T1000 (cell line): Measurements from ENCODE around the gene CROCC2.

Experiments used
- DNase-seq: peaks from one replicate; lab custom pipeline; 2025; ENCODE audit warnings: mixed read lengths; lab: John Stamatoyannopoulos, UW

The CROCC2 gene

DNA sequence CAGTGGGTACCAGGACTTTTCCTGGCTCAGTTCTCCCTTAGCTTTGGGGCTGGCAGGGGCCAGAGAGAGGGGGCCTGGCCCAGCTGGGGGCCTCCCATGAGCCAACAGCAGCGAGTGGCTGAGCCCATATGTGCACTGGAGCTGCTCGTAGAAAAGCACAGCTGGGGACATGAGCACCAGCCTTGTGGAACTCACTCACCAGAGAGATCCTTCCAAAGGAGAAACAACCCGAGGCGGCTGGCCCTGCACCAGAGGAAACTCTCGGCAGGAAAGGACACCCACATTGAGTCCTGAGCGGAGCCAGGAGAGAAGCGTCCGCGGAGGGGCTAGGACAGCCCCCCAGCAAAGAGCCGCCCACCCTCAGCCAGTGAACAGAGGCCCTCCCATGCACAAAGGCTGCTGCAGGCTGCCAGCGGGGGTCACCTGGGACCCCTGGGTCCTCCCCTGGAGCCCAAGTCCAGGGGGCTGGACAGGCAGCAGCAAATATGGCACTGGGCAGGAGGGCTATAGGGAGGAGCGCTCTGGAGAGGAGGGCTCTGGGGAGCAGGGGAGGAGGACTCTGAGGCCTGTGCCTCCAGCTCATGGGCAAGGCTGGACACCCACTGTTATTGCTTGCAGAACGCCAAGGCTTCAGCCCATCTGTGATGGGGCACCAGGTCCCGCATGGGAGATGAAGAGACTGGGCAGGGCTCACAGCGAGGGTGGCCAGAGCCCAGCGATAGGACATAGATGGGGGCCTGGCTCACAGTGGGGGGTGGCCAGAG, 50.2 kb downstream of the CROCC2 start:
- no peak for DNase-seq

DNA sequence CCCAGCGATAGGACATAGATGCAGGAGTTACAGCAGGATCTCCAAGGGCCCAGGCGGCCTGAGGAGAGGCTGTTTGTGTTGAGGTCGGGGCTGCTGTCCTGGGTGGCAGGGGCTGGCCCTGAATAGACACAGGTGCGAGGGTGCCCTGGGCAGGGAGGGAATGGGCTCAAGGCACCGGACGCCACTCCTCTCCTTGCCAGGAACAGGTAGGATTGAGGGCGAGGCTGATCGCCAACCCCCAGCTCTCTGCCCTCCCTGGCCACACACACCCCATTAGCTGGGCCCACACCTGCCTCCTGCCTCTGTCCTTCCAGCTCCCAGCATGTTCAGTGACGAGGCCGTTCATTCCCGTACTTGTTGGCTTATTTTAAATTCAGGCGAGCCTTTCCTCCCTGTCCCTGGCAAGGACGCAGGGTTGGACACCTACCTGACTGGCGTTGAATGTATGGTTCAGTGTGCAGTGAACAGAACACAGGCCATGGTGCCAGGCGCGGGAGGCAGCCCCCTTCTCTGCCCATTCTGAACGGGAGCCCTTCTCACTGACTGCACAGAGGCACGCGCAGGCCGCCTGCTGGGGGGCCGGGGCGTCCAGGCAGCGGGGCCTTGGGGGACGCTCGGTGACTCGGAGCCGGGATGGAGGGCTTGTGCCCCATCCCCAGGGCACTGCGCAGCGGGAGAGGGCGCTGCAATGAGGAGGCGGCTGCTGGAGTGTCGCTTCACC, 51.0 kb downstream of the CROCC2 start:
- no peak for DNase-seq

DNA sequence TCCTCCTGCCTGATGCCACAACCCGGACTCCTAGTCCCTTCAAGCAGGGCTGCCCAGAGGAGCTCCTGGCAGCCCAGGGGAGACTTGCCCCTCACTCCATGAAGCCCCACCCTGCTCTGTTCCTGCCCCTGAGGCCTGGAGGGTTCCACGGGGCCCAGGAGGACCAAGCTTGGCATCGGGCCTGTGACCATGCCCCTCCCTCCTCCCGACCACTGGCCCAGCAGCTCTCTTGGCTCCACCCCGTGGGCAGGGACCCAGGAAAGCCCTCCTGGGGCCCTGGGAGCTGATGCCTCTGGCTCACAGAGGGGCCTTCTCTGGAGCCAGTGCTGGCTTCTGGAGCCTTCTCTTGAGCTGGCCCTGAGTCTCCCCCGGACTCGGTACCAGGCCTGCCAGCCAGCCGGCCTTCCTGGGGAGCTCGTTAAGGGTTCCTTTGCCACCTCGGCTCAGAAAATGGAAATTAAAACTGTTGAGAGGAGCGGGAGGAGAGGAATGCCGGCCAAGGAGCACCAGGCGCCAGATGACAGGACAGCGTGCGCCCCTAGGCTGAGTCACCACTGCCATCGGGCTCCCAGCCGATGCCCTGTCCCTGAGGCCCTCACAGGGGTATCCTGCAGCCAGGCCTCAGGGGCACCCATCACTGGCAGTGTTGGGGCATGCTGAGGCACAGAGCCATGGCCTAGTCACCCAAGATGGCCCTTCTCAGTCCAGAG, 51.7 kb downstream of the CROCC2 start:
- no peak for DNase-seq

DNA sequence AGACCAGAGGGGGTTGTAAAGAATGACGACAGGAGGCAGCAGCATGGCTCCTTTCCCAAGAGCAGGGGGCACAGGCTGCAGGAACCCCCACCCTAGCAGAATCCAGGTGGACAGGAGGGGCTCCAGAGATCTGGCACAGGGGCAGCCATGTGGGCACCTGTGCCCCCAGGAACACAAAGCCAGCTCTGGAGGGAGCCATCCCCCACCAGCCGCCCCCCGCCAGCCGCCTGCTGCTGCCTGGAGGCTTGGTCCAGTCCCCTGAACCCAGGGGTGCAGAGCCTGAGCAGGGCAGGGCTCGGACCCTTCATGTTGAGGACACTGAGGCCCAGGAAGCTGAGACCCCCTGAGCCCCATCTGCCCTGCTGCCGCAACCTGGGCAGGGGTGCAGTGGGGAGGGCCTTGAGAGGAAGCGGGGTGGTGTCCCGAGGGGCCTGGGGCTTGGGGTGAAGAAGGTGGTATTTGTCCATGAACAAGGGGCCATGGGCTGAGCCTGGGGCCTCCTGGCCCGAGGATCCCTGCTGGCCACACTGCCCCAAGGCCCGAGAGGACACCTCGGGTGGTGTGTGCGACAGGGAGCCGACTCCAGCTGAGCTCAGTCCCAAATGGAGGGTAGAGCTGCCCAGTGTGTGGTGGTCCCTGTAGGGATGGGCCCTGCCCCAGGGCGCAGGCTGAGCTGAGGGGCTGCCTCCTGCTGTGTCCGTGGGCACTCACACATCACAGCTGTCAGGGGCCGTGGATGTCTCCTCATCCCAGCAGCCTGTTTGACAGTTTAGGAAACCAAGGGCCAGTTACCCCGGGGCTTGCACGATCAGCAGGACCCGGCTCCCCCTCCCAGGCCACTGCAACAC, 52.5 kb downstream of the CROCC2 start:
- DNase-seq, result no peak

DNA sequence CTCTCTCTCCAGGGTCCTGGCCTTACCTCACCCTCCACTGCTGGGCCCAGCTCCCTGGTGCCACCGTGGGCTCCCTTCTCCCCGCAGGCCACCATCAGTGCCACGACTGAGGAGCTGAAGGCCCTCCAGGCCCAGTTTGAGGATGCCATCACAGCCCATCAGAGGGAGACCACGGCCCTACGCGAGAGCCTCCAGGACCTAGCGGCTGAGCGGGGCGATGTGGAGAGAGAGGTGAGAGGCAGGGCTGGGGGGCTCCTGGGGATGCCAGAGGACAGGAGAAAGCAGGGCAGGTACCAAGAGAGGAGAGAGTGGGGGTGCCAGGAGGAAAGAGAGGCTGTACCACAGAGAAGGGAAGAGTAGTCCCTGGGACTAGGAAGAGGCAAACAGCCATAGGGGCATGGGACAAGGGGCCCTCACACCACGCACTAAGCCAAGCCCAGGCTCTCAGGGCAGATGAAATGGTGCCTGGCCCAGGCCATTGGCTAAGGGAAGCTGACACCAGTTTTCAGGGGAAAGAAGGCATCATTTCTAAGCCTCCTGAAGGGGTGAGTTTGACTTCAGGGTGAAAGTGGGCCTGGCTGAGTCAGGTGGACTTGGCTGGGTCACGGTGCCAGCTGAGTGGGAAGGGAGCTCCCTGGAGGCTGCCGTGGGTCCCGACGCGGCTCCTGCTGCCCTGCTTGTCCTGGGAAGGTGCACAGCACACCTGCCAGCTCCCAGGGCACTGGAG, 53.2 kb downstream of the CROCC2 start:
- no peak for DNase-seq

DNA sequence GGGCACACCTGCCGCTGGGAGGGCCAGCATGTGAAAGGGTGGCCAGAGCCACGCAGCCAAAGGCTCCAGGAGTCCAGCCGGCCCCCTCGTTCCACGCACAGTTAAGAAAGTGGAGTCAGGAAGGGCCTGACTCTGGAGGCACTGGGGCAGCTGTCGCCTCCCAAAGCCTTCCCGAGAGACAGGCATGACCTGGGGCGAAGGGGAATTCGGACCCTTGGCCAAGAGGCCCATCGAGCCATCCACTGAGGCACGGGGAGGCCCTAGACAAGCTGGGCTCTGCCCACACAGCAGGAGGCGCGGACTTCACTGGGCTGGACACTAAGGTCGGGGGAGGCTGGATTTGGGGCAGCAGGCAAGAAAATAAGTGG, 53.8 kb downstream of the CROCC2 start:
- no peak for DNase-seq

DNA sequence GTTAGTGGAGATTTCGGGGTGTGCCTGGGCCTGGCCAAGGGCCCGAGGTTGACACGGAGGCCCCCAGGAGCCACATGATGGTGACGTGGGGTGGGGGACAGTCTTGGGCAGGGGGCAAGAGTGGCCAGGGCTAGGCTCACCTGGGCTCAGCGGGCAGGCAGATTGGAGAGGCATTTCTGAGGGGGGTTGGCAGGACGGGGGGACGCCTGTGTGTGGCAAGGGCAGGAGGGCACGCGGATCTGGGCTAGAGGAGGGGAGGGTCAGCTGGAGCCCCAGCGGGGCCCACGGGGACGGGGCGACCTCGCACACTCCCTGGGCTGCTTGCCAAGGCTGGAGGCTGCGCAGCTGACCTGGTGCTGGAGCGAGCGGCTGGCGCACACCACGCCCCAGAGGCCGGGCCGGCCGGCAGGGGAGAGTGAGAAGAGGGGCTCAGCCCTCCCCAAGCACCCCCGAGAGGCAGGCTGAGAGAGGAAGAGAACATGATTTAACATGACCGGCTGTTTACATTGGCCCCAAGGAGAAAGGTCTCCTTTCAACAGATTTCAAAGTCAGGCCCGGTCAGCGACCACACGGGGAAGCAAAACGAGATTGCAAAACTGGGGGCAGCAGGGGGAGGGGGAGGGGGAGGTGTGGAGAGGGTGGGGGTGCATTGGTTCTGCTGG, 54.3 kb downstream of the CROCC2 start:
- no peak for DNase-seq

DNA sequence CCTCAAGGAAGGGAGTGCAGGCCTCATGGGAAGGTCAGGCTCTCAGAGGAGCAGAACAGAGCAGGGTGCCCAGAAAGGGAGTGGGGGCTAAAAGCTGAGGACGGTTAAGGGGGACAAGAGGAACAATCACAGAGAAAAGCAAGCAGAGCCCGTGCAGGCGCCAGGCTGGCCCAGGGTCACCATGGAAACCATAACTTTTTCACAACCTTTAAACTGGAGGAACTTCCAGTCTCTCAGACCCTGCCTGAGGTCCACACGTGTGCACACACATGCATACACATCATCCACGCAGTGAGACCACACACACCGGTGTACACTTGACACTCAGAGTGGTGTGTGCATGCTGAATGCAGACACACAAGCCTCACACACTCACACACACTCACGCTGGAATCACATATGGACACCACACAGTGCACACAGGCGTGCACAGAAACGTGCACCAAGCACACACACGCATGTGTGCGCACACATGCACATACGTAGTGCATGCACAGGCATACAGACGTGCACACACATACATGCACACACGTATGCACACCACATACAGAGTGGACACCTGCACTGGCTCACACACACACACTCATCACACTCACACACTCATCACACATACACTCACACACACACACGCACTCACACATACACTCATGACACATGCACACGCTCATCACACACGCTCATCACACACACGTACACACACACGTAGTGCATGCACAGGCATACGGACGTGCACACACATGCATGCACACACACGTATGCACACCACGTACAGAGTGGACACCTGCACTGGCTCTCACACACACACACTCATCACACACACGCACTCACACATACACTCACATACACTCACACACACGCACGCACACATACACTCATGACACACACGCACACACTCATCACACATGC, 55.1 kb downstream of the CROCC2 start:
- no peak for DNase-seq

DNA sequence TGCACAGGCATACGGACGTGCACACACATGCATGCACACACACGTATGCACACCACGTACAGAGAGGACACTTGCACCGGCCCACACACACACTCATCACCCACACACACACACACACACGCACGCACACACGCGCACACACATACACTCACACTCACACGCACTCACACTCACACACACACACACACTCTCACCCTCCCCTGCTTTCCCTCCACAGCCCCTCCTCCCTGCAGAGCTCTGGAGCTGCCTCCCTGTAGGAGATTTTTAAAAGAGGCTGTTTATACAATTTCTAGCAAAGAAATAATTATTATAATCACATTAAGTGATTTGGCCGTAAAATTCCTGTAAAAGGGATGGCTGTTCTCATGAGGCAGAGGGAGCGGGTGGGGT, 55.8 kb downstream of the CROCC2 start:
- DNase-seq, result no peak

DNA sequence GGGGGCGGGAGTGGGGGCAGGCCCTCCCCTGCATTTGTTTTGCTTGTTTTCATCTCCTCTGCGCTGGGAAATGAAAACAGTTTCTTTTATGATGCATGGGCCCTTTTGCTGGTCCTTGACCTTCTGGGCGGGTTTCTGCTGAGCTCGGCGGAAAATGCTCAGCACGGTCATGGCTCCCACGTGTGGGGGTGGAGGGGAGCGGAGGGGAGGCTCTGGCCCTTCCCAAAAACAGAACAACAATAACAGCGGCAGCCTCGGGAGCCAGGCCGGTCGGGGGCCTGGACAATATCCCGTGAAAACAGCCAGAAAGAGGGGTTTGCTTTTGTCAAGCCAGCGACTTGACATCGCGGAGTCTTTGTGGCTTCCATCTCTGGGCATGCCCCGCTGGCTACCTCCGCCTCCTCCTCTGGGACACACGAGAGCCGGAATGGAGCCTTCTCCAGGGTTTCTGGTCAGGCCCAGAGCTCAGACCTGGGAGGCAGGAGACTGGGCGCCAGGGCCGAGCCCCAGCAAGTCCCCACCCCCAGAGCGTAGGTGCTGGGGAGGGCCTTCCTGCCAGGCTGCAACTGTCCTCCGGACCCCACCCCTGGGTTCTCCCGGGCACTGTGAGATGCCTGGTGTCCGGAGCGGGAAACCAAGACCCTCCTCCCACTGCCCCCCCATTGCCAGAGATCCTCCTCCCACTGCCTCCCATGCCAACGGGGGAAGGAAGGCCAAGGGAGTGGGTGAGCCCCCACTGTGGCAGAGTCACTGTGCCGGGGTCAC, 56.3 kb downstream of the CROCC2 start:
- no peak for DNase-seq

DNA sequence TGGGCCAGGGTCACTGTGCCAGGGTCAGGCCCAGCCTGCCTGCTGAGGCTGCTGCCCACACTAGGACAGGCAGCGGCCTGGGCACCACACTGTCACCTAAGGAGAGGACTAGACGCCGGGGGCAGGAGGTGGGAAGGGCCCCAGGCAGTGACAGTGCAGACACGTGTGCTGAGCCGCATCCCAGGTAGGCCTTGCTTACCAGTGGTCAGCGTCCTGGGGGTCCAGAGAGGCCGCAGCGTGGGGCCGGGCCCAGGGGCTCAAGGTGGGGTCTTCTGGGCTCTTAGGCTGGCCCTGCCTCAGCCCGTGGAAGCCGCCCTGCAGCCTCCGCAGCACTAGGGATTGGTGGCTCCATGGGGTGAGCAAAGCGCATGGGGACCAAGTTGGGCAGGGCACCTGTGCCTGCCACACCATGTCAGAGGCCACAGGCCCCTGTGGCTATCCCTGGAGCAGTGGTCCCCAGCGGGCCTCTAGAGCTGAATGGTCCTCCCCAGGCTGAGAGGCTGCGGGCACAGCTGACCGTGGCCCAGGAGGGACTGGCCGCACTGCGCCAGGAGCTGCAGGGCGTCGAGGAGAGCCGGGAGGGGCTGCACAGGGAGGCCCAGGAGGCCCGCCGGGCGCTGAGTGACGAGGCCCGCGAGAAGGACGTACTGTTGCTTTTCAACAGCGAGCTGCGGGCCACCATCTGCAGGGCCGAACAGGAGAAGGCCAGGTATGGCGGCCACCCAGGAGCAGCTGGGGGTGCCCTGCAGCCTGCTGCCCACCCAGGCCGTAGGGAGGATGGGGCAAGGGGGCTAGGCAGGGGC, 57.1 kb downstream of the CROCC2 start:
- no peak for DNase-seq

DNA sequence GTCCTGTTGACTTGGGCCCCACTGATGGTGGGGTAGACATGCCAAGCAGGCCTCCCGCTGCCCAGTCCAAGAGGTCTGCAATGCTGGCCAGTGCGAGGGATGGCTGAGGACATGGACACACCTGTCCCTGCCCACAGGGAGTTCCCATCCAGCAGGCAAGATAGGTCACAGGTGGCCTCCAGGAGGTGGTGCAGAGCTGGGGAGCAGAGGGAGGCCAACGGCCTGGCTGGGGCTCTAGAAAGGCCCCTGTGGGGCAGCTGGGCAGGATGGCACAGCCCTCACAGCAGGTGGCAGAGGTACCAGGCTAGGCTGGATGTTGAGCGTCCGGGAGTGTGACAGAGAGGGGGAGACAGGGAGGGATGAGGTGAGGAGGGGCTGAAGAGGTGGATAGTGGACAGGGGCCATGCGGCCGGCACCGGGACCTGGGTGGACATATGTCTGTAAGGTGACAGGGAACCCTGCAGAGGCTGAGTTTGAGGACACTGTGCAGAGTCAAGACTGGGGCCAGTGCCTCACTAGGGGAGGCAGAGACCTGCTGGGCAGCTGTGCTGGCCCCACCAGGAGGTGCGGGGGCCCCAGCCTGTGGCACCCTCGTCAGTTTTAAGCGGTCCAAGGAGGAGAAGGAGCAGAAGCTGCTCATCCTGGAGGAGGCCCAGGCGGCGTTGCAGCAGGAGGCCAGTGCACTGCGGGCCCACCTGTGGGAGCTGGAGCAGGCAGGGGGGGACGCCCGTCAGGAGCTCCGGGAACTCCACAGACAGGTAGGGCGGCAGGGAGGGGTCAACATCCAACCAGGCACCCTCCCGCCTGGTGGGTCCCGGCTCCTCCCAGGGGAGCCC, 58.0 kb downstream of the CROCC2 start:
- no peak for DNase-seq

DNA sequence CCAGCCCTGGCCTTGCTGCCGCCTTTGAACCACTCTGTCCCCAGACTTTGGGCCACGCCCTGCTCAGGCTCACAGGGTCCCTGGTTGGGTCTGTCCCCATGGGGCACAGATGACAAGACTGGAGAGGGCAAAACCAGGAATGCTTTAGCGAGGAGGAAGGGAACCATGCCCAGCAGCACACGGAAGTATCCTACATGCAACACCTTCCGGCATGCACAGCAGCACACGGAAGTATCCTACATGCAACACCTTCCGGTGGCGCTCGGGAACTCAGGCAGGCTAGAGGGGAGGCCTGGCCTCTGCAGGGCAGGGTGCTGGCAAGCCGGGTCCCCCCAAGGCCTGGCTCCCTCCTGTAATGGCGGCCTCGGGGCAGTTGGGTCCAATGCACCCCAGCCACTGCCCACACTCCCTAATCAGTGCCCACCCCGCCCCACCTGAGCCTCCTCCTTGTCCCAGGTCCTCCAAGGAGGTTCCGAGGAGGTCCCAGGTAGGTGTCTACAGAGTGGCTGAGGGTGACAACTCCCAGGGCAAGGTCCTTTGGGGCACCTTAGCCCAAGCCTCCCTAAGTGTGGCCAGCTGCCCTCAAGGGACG, 58.7 kb downstream of the CROCC2 start:
- DNase-seq, result no peak

DNA sequence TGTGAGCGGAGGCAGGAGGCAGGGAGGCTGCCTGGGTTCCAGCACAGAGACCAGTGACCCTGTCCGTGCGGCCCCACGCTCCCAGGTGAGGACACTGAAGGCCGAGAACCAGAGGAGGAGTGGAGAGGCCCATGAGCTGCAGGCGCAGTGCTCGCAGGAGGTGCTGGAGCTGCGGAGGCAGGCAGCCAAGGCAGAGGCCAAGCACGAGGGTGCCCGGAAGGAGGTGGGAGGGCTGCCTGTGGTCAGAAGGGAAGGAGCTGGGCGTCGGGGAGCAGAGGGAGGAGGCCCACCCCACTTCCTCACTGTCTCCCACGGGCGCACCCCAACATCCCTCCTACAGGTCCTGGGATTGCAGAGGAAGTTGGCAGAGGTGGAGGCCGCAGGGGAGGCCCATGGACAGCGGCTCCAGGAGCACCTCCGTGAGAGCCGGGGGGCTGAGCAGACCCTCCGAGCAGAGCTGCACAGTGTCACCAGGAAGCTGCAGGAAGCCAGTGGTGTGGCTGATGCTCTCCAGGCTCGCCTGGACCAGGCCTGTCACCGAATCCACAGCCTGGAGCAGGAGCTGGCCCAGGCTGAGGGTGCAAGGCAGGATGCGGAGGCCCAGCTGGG, 59.3 kb downstream of the CROCC2 start:
- DNase-seq, result no peak

DNA sequence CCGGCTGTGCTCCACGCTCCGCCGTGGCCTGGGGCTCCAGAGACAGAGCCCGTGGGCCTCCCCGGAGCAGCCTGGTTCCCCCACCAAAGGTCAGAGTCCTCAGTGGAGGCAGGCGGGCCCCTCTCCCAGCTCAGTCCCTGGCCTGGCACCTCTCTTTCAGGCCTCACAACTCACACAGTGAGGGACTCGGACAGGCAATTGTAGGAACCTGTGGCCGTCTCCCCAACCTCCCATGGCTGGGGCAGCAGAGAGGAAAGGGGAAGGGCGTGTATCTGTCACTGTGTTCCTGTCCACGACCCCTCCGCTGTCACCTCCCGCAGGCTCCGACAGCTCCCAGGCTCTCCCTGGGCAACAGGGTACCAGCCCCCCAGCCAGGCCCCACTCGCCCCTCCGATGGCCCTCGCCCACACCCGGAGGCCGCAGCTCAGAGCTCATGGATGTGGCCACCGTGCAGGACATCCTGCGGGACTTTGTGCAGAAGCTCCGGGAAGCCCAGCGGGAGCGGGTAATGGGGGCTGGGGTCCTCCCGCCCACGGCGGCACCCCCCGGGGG, 59.8 kb downstream of the CROCC2 start:
- DNase-seq, result no peak

DNA sequence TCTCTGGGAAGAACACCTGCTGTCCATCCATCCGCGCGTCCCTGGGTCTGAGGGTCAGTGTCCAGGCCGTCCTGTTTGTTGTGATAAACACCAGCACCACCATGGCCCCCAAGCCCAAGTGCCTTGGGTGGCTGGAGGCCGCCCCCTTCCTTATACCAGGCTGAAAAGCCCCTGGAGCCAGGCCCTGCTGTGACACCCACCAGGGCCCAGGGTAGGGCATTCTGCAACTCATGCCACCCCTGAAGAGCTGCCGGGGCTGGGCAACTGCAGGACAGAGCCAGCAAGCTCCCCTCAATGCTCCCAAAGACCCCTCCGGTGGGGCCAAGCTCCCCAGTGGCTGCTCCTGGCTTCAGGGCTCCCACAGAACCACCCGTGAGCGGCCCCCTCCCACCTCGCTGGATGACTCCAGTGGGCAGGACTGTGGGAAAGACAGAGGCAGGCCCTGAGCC, 60.3 kb downstream of the CROCC2 start:
- DNase-seq, result no peak
